ENCODE data around the gene TYR.
"Not testable (repeated sequence)": the region's sequence is repeated elsewhere in the genome, so short reads cannot be mapped to it uniquely, and the experiment has no call there.

DNA sequence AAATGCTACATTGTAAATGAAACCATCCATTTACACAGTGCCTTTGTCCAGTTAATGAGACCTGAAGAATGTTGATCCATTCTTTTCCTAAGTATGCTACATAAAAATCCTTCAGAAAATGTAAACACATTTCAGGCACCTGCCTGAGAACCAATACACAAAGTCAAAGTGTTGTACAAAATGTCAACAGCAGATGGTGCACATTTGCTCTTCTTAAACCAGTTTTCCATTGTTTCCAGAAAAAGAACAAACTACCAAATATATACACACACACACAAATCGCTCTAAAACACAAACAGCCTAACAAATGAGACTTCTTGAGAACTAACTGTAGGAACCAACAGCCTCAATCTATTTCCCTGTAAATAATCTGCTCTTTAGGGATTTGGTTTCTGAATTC, 156.0 kb downstream of the TYR start:
- TF ChIP-seq, protein P1, sequence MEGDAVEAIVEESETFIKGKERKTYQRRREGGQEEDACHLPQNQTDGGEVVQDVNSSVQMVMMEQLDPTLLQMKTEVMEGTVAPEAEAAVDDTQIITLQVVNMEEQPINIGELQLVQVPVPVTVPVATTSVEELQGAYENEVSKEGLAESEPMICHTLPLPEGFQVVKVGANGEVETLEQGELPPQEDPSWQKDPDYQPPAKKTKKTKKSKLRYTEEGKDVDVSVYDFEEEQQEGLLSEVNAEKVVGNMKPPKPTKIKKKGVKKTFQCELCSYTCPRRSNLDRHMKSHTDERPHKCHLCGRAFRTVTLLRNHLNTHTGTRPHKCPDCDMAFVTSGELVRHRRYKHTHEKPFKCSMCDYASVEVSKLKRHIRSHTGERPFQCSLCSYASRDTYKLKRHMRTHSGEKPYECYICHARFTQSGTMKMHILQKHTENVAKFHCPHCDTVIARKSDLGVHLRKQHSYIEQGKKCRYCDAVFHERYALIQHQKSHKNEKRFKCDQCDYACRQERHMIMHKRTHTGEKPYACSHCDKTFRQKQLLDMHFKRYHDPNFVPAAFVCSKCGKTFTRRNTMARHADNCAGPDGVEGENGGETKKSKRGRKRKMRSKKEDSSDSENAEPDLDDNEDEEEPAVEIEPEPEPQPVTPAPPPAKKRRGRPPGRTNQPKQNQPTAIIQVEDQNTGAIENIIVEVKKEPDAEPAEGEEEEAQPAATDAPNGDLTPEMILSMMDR (IDR thresholded peaks at IDR 0.05), result not testable (repeated sequence)
- TF ChIP-seq EZH2 (IDR thresholded peaks at IDR 0.05; ENCODE audit: borderline replicate concordance, insufficient read depth, low read depth, low read length, poor library complexity, severe bottlenecking), result not testable (repeated sequence)
